Measurements from ENCODE around the gene DHRS7C.

- TF ChIP-seq, protein P1, sequence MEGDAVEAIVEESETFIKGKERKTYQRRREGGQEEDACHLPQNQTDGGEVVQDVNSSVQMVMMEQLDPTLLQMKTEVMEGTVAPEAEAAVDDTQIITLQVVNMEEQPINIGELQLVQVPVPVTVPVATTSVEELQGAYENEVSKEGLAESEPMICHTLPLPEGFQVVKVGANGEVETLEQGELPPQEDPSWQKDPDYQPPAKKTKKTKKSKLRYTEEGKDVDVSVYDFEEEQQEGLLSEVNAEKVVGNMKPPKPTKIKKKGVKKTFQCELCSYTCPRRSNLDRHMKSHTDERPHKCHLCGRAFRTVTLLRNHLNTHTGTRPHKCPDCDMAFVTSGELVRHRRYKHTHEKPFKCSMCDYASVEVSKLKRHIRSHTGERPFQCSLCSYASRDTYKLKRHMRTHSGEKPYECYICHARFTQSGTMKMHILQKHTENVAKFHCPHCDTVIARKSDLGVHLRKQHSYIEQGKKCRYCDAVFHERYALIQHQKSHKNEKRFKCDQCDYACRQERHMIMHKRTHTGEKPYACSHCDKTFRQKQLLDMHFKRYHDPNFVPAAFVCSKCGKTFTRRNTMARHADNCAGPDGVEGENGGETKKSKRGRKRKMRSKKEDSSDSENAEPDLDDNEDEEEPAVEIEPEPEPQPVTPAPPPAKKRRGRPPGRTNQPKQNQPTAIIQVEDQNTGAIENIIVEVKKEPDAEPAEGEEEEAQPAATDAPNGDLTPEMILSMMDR (conservative IDR thresholded peaks at IDR 0.05) = no peak
- TF ChIP-seq ZFX (IDR thresholded peaks at IDR 0.05) = no peak
These were observed 36.3 kb downstream of the DHRS7C start for GRCh38 chr17:9755083-9755482.
